LNCAP (cell line): ENCODE results near the gene RXRA.

Source experiments
- CTCF ChIP-seq: fragments of 450-650 bp; IDR thresholded peaks from 2 replicates; pipeline ENCODE4 v1.5.1; 2017; ENCODE audit warnings: mild to moderate bottlenecking

The RXRA gene

GRCh38 chr9:134456756-134457305, 130.6 kb downstream of the RXRA start:
- TF ChIP-seq CTCF: no peak

GRCh38 chr9:134457321-134458206, 131.3 kb downstream of the RXRA start:
- no peak for TF ChIP-seq CTCF

GRCh38 chr9:134458207-134459108, 132.2 kb downstream of the RXRA start:
- no peak for TF ChIP-seq CTCF

GRCh38 chr9:134459164-134459563, 132.9 kb downstream of the RXRA start:
- no peak for TF ChIP-seq CTCF

- TF ChIP-seq CTCF: no peak
These were observed 133.3 kb downstream of the RXRA start for GRCh38 chr9:134459573-134459972.

GRCh38 chr9:134460206-134460605, 134.0 kb downstream of the RXRA start:
- no peak for TF ChIP-seq CTCF

GRCh38 chr9:134460896-134461295, 134.6 kb downstream of the RXRA start:
- no peak for TF ChIP-seq CTCF
